ENCODE data around the gene TMEM26. TPM values are rescaled to one million over a fixed set of nuclear protein-coding genes. Genes with fewer than 3 reads are reported as not detected.

TMEM26 gene
- total RNA-seq, 1 experiment from 2014 or later, result not detected

GRCh38 chr10:61465901-61466632, 12.9 kb upstream of the TMEM26 start:
- Histone ChIP-seq H3K9me3 (ENCODE audit: insufficient read depth, low read depth) (no peaks in the 10 kb centered on the region), H3K27me3 (ENCODE audit: insufficient read depth, low read depth) (no peaks in the 10 kb centered on the region), H3K36me3 (ENCODE audit: low read depth) (no peaks in the 10 kb centered on the region), H4K20me1 (ENCODE audit: insufficient read depth) (no peaks in the 10 kb centered on the region), H3K4me2 (no peak overlapping the region), H3K4me3 (no peak overlapping the region), H3F3A (ENCODE audit: insufficient read depth, low read depth) (0 out of 2 replicates have a peak, but pooled peaks cover 3% of the 10 kb centered on the region), H2AFZ (no peak overlapping the region), H3K4me1 (replicated peaks; ENCODE audit: insufficient read depth) (no peaks in the 10 kb centered on the region), H3K9me2 (ENCODE audit: insufficient read depth) (no peaks in the 10 kb centered on the region), H3K27ac (no peak overlapping the region), H3K79me2 (ENCODE audit: low read depth) (no peaks in the 10 kb centered on the region)
- DNase-seq, result no peak
- no TSS peak for BruUV-seq (replicated peaks)
- intact Hi-C loops (cut with micrococcal nuclease; ENCODE audit: unreplicated experiment), result no loop called here
- CTCF ChIA-PET, result no interaction called here
- POLR2A ChIA-PET (ENCODE audit: unreplicated experiment), result no interaction called here
- no peak for TF ChIP-seq EZH2 (IDR thresholded peaks at IDR 0.05; ENCODE audit: low read depth)
- TF ChIP-seq CTCF (conservative IDR thresholded peaks at IDR 0.05), result no peak

GRCh38 chr10:61465171-61465496, 12.0 kb upstream of the TMEM26 start:
- Histone ChIP-seq H2AFZ (no peak overlapping the region), H3K9me3 (ENCODE audit: insufficient read depth, low read depth) (no peaks in the 10 kb centered on the region), H3K4me2 (no peak overlapping the region), H4K20me1 (ENCODE audit: insufficient read depth) (no peaks in the 10 kb centered on the region), H3K27me3 (ENCODE audit: insufficient read depth, low read depth) (no peaks in the 10 kb centered on the region), H3K4me3 (no peak overlapping the region), H3K9me2 (ENCODE audit: insufficient read depth) (no peaks in the 10 kb centered on the region), H3K36me3 (ENCODE audit: low read depth) (no peaks in the 10 kb centered on the region), H3K27ac (no peak overlapping the region), H3K79me2 (ENCODE audit: low read depth) (no peaks in the 10 kb centered on the region), H3K4me1 (replicated peaks; ENCODE audit: insufficient read depth) (no peaks in the 10 kb centered on the region), H3F3A (ENCODE audit: insufficient read depth, low read depth) (0 out of 2 replicates have a peak, but pooled peaks cover 3% of the 10 kb centered on the region)
- DNase-seq, result no peak
- POLR2A ChIA-PET (ENCODE audit: unreplicated experiment), result no interaction called here
- intact Hi-C loops (cut with micrococcal nuclease; ENCODE audit: unreplicated experiment), result no loop called here
- CTCF ChIA-PET, result no interaction called here
- no TSS peak for BruUV-seq (replicated peaks)
- no peak for TF ChIP-seq CTCF (conservative IDR thresholded peaks at IDR 0.05)
- TF ChIP-seq EZH2 (IDR thresholded peaks at IDR 0.05; ENCODE audit: low read depth), result no peak

- H3K36me3 ChIP-seq (ENCODE audit: low read depth), result no peaks in the 10 kb centered on the region
- H3F3A ChIP-seq (ENCODE audit: insufficient read depth, low read depth), result 0 out of 2 replicates have a peak, but pooled peaks cover 3% of the 10 kb centered on the region
- intact Hi-C loops (cut with micrococcal nuclease; ENCODE audit: unreplicated experiment), result no loop called here
- no peak for TF ChIP-seq EZH2 (IDR thresholded peaks at IDR 0.05; ENCODE audit: low read depth)
- TF ChIP-seq CTCF (conservative IDR thresholded peaks at IDR 0.05), result no peak
- no TSS peak for BruUV-seq (replicated peaks)
- no peaks in the 10 kb centered on the region for H3K27me3 ChIP-seq (ENCODE audit: insufficient read depth, low read depth)
- no peak overlapping the region for H3K4me3 ChIP-seq
- no peaks in the 10 kb centered on the region for H3K79me2 ChIP-seq (ENCODE audit: low read depth)
- no peaks in the 10 kb centered on the region for H3K9me3 ChIP-seq (ENCODE audit: insufficient read depth, low read depth)
- CTCF ChIA-PET, result no interaction called here
- POLR2A ChIA-PET (ENCODE audit: unreplicated experiment), result no interaction called here
- peak in 1 of 2 experiments; percentile 47 for DNase-seq
- H3K4me1 ChIP-seq (replicated peaks; ENCODE audit: insufficient read depth), result no peaks in the 10 kb centered on the region
- H2AFZ ChIP-seq, result no peak overlapping the region
- H4K20me1 ChIP-seq (ENCODE audit: insufficient read depth), result no peaks in the 10 kb centered on the region
- no peaks in the 10 kb centered on the region for H3K9me2 ChIP-seq (ENCODE audit: insufficient read depth)
- H3K4me2 ChIP-seq, result no peak overlapping the region
- H3K27ac ChIP-seq, result no peak overlapping the region
These were observed 11.4 kb upstream of the TMEM26 start for GRCh38 chr10:61464461-61465170.

Measured in PC-9 (cell line).